Psoas muscle (tissue), 8 donors: Measurements from ENCODE around the gene APPBP2. TPM values are rescaled to one million over a fixed set of nuclear protein-coding genes. Genes with fewer than 3 reads are reported as not detected.
"Not testable (repeated sequence)": the region's sequence is repeated elsewhere in the genome, so short reads cannot be mapped to it uniquely, and the experiment has no call there.

ENCODE experiments used
- ATAC-seq, 4 donors: fragments of 200-7000 bp; cut with Tn5 transposase; one replicate each; pipeline ENCODE4 v1.9.1; 2020; ENCODE audit warnings: moderate library complexity in 3 of 4, mild to moderate bottlenecking in 2 of 4
- DNase-seq, 2 donors: peaks; one replicate each; pipeline ENCODE4 v3.0.0-alpha.2; 2020
- H3K27ac ChIP-seq: fragments of 200-600 bp; one replicate; pipeline ENCODE4 v1.8.0; 2022
- H3K27me3 ChIP-seq, 3 donors: fragments of 200-600 bp in 1 of 3; one replicate each; pipeline versions ENCODE4 v1.6.1 to v1.8.0; 2013 to 2022; ENCODE audit warnings: low read length in 2 of 3, mild to moderate bottlenecking in 2 of 3, moderate library complexity in 1 of 3; ENCODE audit not compliant: insufficient read depth in 3 of 3
- H3K36me3 ChIP-seq, 2 donors: fragments of 200-600 bp in 1 of 2; one replicate each; pipeline versions ENCODE4 v1.6.1 to v1.8.0; 2013 to 2022; ENCODE audit warnings: low read depth in 1 of 2, mild to moderate bottlenecking in 1 of 2, moderate library complexity in 1 of 2; ENCODE audit not compliant: insufficient read depth in 1 of 2
- H3K4me1 ChIP-seq: fragments of 200-600 bp; one replicate; pipeline ENCODE4 v1.8.0; 2022
- H3K4me3 ChIP-seq: fragments of 200-600 bp; one replicate; pipeline ENCODE4 v1.8.0; 2022; ENCODE audit warnings: mild to moderate bottlenecking
- H3K9me3 ChIP-seq: fragments of 200-600 bp; one replicate; pipeline ENCODE4 v1.8.0; 2022
- CTCF ChIP-seq: fragments of 200-600 bp; IDR thresholded peaks from one replicate; pipeline ENCODE4 v1.8.0; 2022; ENCODE audit warnings: antibody characterized with exemption
- WGBS, 3 donors: extraction: QIAGEN DNeasy Blood & Tissue Kit; methylation state at CpG; one replicate each; pipeline versions ENCODE4 v1.1.6 to v1.1.7; 2013; 5-methylcytosine and 5-hydroxymethylcytosine counted together
- intact Hi-C, 2 donors: fragments of 100-400 bp; cut with DNase I; formaldehyde crosslinking; loops; one replicate each; pipeline versions ENCODE4 v1.11.0 to v1.14.2; 2022
- polyA plus RNA-seq, 3 donors: library from polyadenylated mRNA; stranded (reverse); fragments of 200-250 nt; gene quantifications; one replicate each; pipeline ENCODE4 v1.2.3, GENCODE V29; 2013
- total RNA-seq, 4 donors: library from RNA; stranded (reverse); fragmentation: NEBNext Ultra II Directional in 2 of 4; extraction: Animal tissue kit (Norgen Biotek cat#: 25700) in 2 of 4; gene quantifications; one replicate each; pipeline versions ENCODE4 v1.2.1 to v1.2.4, GENCODE V29; 2021 to 2023
- donor health status: healthy with polysubstance abuse.
- donor health status: DM: no; HTN: no; CAD: no; lungs with moderate emphysema.
- donor health status: Bipolar disorder and iron deficiency.
- donor health status: healthy.
- donor health status: DM: yes; HTN: yes; CAD: no.
- donor health status: DM: no; HTN: no; CAD: no.
- donor health status: DM: no; HTN: no; CAD: no.
- donor health status: DM: yes; HTN: yes; CAD: no.

The APPBP2 gene
- total and polyA plus RNA-seq, 7 donors: 5.9 to 35.4 (median 22.1) TPM

- ATAC-seq (peak; percentile 95 to 98 (median 97)), DNase-seq (peak; percentile 78 to 85)
- H3K36me3 ChIP-seq: no peaks in the 10 kb centered on the region
- peak; percentile 84 for TF ChIP-seq CTCF
- no peaks in the 10 kb centered on the region for H3K27me3 ChIP-seq
- intact Hi-C loops: no loop called here
- peaks cover 3% of the 10 kb centered on the region for H3K4me1 ChIP-seq
- 3 to 7% (median 3%) methylated on average over 57 to 66 of the region's 66 CpGs for WGBS, 3 donors
- H3K4me3 ChIP-seq: peak overlapping the region; percentile 66
- H3K27ac ChIP-seq: no peak overlapping the region
- no peaks in the 10 kb centered on the region for H3K9me3 ChIP-seq
Observed at GRCh38 chr17:60421273-60422161, 104.5 kb downstream of the APPBP2 start.

- DNase-seq, intact Hi-C loops, H3K27ac ChIP-seq, H3K27me3 ChIP-seq, H3K4me3 ChIP-seq, H3K4me1 ChIP-seq, ATAC-seq, H3K36me3 ChIP-seq, H3K9me3 ChIP-seq: not testable (repeated sequence)
- WGBS, 3 donors: 95 to 97% (median 96%) methylated on average over 7 of the region's 7 CpGs
Observed at GRCh38 chr17:60419875-60420274, 106.2 kb downstream of the APPBP2 start.

- H3K27me3 ChIP-seq, H3K9me3 ChIP-seq, H3K4me3 ChIP-seq, H3K36me3 ChIP-seq, ATAC-seq, H3K4me1 ChIP-seq, DNase-seq, H3K27ac ChIP-seq, intact Hi-C loops: not testable (repeated sequence)
- 90 to 95% (median 92%) methylated on average over 4 of the region's 4 CpGs for WGBS, 3 donors
Observed at GRCh38 chr17:60419003-60419402, 107.0 kb downstream of the APPBP2 start.

- no peaks in the 10 kb centered on the region for H3K9me3 ChIP-seq
- TF ChIP-seq CTCF: no peak
- H3K27me3 ChIP-seq: no peaks in the 10 kb centered on the region
- intact Hi-C loops: no loop called here
- 50 to 66% (median 58%) methylated on average over 2 of the region's 2 CpGs for WGBS, 3 donors
- H3K4me1 ChIP-seq: peaks cover 7% of the 10 kb centered on the region
- ATAC-seq (no peak), DNase-seq (no peak)
- H3K4me3 ChIP-seq: no peak overlapping the region
- no peak overlapping the region for H3K27ac ChIP-seq
- no peaks in the 10 kb centered on the region for H3K36me3 ChIP-seq
Observed at GRCh38 chr17:60416368-60416925, 109.6 kb downstream of the APPBP2 start.

- WGBS, 3 donors: 78 to 93% (median 84%) methylated on average over 1 of the region's 1 CpG
- DNase-seq (no peak), ATAC-seq (no peak)
- Histone ChIP-seq H3K4me1 (peaks cover 4% of the 10 kb centered on the region), H3K9me3 (no peaks in the 10 kb centered on the region), H3K27ac (no peak overlapping the region), H3K27me3 (no peaks in the 10 kb centered on the region), H3K36me3 (no peaks in the 10 kb centered on the region), H3K4me3 (no peak overlapping the region)
- intact Hi-C loops: no loop called here
- no peak for TF ChIP-seq CTCF
Observed at GRCh38 chr17:60415146-60415545, 110.9 kb downstream of the APPBP2 start.
